T-helper 1 cell treated with Interleukin-12 subunit alpha and Interleukin-12 subunit beta and Interleukin-4 antibody, amounts not matched to agents 30 μg/mL and 1 μg/mL, for 36 hours (primary cell): ENCODE measurements around the gene BTBD6.

Experiments used
- H3K27ac Mint-ChIP-seq: one replicate; pipeline ENCODE4 v1.8.0; 2021; ENCODE audit warnings: mild to moderate bottlenecking, mixed read lengths
- H3K27me3 Mint-ChIP-seq: one replicate; pipeline ENCODE4 v1.8.0; 2021; ENCODE audit warnings: low read depth, mixed read lengths
- H3K36me3 Mint-ChIP-seq: one replicate; pipeline ENCODE4 v1.8.0; 2021; ENCODE audit warnings: low read depth, mixed read lengths
- H3K4me1 Mint-ChIP-seq: one replicate; pipeline ENCODE4 v1.8.0; 2021; ENCODE audit warnings: low read depth, mixed read lengths
- H3K4me3 Mint-ChIP-seq: one replicate; pipeline ENCODE4 v1.8.0; 2021; ENCODE audit warnings: mild to moderate bottlenecking, moderate library complexity, mixed read lengths
- H3K9me3 Mint-ChIP-seq: one replicate; pipeline ENCODE4 v1.8.0; 2021; ENCODE audit warnings: mixed read lengths

Gene BTBD6

DNA sequence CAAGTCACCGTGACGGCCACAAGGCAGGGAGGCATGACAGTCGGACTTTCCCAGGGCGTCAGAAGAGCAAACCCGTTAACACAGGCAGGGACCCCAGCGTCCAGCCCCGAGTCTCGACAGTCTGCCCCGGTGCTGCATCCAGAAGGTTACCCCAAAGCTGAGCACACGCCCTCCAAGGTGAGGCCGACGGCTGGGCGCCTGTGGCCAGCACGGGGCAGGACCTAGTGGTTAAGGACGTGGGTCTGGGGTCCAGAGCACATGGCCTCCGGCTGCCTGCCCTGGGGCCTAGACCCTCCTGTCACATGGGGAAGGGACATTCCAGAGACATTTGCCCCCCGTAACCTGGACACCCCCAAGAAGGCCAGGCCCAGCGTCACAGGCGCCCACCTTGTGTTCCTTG is 29.7 kb upstream of the BTBD6 start:
- H3K27ac Mint-ChIP-seq, result no peak overlapping the region
- H3K4me3 Mint-ChIP-seq, result no peak overlapping the region
- H3K9me3 Mint-ChIP-seq, result no peaks in the 10 kb centered on the region
- H3K4me1 Mint-ChIP-seq, result no peaks in the 10 kb centered on the region
- peaks cover 22% of the 10 kb centered on the region for H3K36me3 Mint-ChIP-seq
- H3K27me3 Mint-ChIP-seq, result no peaks in the 10 kb centered on the region

DNA sequence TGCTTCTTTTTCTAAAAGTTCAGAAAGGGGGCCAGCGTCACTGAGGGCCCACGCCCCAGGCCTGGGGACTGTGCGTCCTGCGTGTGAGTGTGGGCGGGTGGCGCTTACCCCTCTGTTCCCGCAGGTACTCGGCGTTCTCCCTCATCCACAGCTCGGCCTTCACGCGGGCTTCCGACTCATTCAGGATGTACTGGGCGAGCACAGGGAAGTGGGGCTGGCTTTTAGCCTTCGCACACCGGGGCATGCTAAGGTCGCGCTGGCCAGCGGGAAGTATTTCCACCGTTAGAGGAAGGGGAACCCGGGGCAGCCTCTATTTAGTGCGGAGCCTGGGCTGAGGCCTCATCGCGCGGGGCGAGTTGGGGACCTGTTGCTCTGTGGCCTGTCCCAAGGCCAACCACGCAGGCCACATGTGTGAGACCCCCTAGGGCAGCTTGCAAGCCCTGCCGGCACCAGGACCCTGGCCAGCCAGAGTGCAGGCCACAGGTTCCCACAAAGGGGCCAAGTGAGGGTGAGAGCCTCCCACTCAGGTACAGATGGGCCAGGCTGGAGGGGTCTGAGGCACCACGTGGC is 29.2 kb upstream of the BTBD6 start:
- H3K9me3 Mint-ChIP-seq, result no peaks in the 10 kb centered on the region
- no peak overlapping the region for H3K4me3 Mint-ChIP-seq
- H3K36me3 Mint-ChIP-seq, result peaks cover 22% of the 10 kb centered on the region
- H3K27ac Mint-ChIP-seq, result no peak overlapping the region
- H3K27me3 Mint-ChIP-seq, result no peaks in the 10 kb centered on the region
- H3K4me1 Mint-ChIP-seq, result no peaks in the 10 kb centered on the region

DNA sequence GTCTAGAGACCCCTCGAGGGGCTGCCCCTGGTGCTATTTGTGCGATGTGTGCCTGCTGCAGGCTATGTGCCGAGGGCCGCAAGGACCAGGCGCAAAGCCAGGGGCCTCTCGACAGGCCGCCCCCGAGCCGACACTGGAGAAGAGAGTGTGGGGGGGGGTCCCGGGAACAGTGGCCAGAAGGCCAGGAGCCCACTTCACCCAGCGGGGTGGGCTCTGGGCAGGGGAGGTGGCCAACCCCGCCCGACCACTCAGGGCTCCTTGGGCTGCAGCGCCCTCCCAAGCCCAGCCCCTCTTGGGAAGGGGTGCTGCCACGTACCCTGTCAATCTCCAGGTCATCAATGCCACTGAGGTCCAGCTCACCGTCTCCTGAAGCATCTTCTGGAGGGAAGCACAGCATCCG is 28.6 kb upstream of the BTBD6 start:
- no peak overlapping the region for H3K4me3 Mint-ChIP-seq
- H3K9me3 Mint-ChIP-seq, result no peaks in the 10 kb centered on the region
- no peaks in the 10 kb centered on the region for H3K27me3 Mint-ChIP-seq
- H3K4me1 Mint-ChIP-seq, result no peaks in the 10 kb centered on the region
- H3K27ac Mint-ChIP-seq, result no peak overlapping the region
- peaks cover 22% of the 10 kb centered on the region for H3K36me3 Mint-ChIP-seq

DNA sequence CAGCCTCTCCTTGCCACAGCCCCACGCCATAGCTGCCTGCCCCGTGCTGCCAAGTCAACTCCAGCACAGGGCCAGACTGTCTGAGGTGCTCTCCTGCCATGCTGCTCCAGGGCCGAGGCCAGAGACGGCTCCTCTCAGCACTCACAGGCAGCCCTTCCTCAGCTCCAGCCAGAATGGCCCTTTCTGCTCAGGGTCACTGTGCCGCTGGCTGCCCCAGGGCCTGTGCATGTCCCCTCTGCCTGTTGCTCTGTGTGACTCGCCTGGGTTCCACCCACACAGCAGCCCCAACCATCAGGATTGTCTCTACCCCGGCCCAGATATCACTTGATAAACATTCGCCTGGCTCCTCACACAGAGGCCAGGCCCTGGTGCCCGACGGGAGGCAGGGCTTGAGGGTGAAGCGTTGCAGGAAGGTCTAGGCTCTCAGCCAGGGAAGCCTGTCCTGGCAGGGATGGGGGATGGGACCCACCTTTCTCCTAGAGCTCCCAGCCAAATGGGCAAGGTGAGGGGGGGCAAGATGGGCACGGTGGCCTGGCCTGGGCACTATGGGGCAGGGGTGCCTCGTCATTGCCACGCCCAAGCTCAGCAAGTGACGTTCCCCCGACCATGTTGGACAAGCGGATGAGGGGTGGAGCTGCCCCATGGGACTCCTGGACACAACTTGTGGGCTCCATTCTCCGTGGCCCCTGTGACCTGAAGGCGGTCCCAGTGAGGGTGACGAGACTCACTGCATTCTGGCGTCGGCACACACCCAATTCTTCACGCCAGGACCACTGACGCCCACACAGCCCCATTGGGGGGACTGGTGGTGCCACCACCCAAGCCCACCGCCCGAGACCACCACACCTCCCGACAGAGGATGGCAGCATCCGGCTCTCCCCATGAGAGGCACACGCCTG is 27.4 kb upstream of the BTBD6 start:
- no peaks in the 10 kb centered on the region for H3K9me3 Mint-ChIP-seq
- H3K36me3 Mint-ChIP-seq, result peaks cover 19% of the 10 kb centered on the region

DNA sequence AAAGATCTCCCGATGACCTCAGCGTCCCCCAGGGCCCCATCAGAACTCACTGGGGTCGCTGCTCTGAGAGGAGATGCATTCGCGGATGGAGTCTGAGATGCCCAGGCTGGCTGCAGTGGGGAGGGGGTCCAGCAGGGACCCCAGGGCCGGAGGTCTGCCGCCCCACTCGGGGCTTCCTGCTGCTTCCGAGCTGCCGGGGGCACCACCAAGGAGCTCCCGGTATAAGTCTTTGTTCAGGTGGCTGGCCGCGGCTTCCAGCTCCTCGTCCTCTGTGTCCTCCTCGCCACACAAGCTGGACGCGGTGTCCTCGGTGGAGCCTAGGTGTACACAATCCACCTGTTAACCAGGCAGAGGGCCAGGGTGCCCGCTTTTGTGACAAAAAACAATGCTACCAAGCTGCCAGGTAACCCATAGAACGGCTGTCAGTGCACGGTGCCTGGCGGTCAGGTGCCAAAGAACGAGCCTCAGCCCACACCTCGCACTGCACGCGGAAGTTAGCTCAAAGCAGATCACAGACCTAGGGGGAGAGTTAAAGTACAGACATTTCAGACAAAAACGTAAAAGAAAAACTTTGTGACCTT is 26.6 kb upstream of the BTBD6 start:
- Mint-ChIP-seq H3K4me3 (no peak overlapping the region), H3K9me3 (no peaks in the 10 kb centered on the region), H3K4me1 (no peaks in the 10 kb centered on the region), H3K27ac (no peak overlapping the region), H3K27me3 (no peaks in the 10 kb centered on the region), H3K36me3 (peaks cover 19% of the 10 kb centered on the region)

More for the DNA sequence above, 27.4 kb upstream of the BTBD6 start:
- no peak overlapping the region for H3K27ac Mint-ChIP-seq
- H3K4me3 Mint-ChIP-seq, result no peak overlapping the region
- H3K27me3 Mint-ChIP-seq, result no peaks in the 10 kb centered on the region
- no peaks in the 10 kb centered on the region for H3K4me1 Mint-ChIP-seq

DNA sequence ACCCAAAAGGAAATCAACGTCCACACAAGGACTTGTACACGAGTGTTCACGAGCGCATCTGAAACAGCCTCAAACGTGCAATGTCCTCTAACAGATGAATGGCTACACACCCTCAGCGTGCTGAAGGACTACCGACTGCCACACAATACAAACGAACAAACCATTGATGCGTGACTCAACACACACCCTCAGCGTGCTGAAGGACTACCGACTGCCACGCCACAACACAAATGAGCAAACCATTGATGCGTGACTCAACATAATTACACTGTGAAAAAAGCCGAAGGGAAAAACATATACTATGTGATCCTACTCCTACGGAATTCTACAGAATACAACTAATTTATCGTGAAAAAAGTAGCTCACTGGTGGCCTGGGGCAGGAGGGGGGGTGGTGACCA is 25.1 kb upstream of the BTBD6 start:
- Mint-ChIP-seq H3K4me1 (no peaks in the 10 kb centered on the region), H3K27me3 (no peaks in the 10 kb centered on the region), H3K36me3 (peaks cover 19% of the 10 kb centered on the region), H3K9me3 (no peaks in the 10 kb centered on the region), H3K27ac (no peak overlapping the region), H3K4me3 (no peak overlapping the region)

DNA sequence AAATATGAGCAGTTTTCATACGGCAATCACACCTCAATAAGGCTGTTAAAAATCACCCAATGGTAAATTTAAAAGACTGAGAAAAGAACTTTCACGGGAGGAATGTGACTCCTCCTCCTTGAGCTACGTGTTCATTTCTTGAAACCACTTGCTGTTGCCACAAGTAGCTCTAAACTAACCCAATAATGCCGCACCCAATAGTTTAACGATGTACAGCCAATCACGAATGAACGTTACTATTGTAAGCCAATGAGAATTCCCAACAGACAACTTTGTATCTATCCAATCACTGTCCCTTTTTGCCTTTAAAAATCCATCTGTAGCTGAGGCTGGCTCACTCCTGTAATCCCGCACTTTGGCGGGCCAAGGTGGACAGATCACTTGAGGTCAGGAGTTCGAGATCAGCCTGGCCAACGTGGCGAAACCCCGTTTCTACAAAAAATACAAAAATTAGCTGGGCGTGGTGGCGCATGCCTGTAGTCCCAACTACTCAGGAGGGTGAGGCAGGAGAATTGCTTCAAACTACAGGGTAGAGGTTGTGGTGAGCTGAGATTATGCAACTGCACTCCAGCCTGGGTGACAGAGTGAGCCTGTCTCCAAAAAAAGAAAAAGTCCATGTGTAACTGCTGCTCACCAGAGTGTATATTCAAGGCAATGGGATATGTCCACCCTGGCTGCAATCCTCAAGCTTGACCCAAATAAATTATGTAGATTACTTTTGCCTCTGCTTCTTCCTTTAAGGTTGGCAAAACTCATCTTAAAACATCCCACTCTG is 24.4 kb upstream of the BTBD6 start:
- Mint-ChIP-seq H3K4me1 (no peaks in the 10 kb centered on the region), H3K4me3 (no peak overlapping the region), H3K27me3 (no peaks in the 10 kb centered on the region), H3K27ac (no peak overlapping the region), H3K36me3 (peaks cover 18% of the 10 kb centered on the region), H3K9me3 (no peaks in the 10 kb centered on the region)

DNA sequence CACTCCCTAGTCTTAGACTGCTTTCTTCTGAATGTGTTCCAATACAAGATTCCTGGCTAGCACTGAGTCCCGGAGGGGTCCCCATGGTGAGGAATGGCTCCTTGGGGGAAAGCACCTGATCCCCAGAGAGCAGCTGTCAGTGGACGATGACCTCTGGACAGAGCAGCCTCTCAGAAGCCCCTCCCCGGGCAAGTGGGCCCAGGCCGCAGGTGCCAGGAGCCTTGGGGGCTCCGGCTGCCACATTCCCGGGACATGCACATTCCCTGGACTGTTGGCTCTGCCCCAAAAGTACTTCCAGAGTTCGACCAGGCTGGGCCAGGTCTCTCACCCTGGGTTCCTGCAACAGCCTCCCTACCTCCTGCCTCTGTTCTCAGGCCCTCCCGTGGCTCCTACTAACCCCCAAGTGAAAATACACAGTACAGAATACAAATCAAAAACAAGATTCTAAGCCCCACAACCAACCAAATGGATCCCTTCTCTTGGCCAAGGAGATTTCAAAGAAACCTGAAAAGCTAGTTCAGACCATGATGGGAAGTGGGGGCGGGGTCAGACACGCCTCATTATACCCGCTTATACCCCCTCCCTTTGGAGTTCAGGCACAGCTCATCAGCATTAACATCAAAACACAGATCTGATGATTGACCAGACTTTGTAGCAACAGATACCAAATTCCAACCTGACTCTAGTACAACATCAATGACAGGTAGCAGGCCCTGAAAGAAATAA is 23.3 kb upstream of the BTBD6 start:
- Mint-ChIP-seq H3K4me1 (no peaks in the 10 kb centered on the region), H3K4me3 (no peak overlapping the region), H3K36me3 (peaks cover 14% of the 10 kb centered on the region), H3K9me3 (no peaks in the 10 kb centered on the region), H3K27me3 (no peaks in the 10 kb centered on the region), H3K27ac (no peak overlapping the region)

DNA sequence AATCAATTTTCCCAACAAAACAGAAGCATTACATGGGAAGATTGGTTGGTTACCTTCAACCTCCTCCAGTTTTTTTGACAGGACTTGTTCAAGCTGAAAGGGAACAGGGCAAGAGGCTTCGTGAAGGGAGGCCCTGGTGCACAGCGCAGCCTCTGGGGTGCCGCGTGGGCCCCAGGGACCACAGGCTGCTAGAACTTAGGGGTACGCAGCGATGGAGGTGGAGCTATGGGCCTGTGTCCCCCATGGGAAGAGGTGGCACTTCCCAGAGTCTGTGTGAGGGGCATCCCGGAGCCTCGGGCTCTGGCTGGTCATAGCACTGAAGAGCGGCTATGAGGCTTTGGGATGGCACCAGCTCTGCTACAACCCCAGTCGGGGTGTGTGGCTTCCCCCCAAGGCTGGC is 22.1 kb upstream of the BTBD6 start:
- no peak overlapping the region for H3K27ac Mint-ChIP-seq
- H3K27me3 Mint-ChIP-seq, result no peaks in the 10 kb centered on the region
- H3K36me3 Mint-ChIP-seq, result peaks cover 13% of the 10 kb centered on the region
- no peaks in the 10 kb centered on the region for H3K9me3 Mint-ChIP-seq
- H3K4me3 Mint-ChIP-seq, result no peak overlapping the region
- no peaks in the 10 kb centered on the region for H3K4me1 Mint-ChIP-seq

DNA sequence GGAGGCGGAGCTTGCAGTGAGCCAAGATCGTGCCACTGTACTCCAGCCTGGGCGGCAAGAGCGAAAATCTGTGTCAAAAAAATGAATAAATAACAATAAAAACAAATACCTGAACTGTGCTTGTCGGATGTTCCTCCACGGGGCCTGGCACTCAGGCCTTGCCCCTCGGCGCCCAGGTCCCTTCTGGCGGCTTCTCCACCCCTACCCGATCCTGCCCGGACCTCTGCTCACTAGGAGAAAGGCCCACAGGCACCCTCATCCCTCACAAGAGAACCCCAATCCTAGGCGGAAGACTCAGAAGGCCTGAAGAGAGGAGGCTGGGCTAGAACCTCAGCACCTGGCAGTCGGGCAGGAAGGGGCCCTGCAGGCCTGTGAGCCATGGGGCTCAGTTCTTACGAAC is 21.0 kb upstream of the BTBD6 start:
- H3K9me3 Mint-ChIP-seq, result no peaks in the 10 kb centered on the region
- H3K4me1 Mint-ChIP-seq, result no peaks in the 10 kb centered on the region
- no peaks in the 10 kb centered on the region for H3K27me3 Mint-ChIP-seq
- no peak overlapping the region for H3K27ac Mint-ChIP-seq
- no peak overlapping the region for H3K4me3 Mint-ChIP-seq
- H3K36me3 Mint-ChIP-seq, result peaks cover 8% of the 10 kb centered on the region

DNA sequence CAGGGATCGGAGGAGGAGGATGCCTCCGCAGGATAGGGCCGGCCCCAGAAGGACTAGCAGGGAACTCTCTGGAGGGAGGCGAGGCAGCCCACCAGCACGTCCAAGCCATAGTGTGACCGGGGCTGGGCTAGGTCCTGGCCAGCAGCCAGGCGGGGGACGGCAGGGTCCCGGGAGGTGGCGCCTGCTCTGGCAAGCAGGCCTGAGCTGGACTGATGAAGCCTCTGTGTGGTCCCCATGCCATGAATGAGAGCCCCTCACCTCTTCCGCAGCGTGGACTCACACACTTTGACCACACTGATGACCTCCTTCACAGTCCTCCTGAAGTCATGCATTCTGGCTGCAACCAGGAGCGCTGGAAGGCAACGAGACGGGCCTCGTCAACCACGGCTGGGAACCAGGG is 19.8 kb upstream of the BTBD6 start:
- peaks cover 2% of the 10 kb centered on the region for H3K36me3 Mint-ChIP-seq
- no peaks in the 10 kb centered on the region for H3K27me3 Mint-ChIP-seq
- no peak overlapping the region for H3K27ac Mint-ChIP-seq
- no peak overlapping the region for H3K4me3 Mint-ChIP-seq
- no peaks in the 10 kb centered on the region for H3K4me1 Mint-ChIP-seq
- no peaks in the 10 kb centered on the region for H3K9me3 Mint-ChIP-seq

DNA sequence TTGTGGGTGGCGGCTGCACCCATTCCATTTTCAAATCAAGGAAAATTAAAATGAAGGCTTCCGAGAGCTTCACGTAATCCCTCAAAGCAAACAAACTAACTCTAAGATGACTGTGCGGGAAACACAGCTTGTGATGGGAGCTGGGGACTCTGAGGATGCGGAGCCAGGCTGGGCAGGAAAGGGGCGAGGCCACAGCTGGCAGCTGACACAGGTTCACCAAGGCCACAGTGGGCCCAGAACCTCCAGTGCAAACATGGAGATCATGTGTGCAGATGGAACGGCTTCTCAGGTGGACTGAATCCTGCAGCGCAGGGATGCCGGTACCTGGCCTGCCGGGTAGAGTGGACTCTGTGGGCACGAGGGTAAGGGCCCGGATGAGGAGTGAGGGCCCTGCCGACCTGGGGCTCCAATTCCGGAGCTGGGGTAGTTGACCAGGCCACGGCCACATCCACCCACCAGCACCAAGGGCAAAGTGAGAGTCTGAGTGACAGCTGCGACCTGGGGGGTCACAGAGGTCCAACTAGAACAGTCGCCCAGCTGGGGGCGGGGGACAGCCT is 19.2 kb upstream of the BTBD6 start:
- no peak overlapping the region for H3K4me3 Mint-ChIP-seq
- H3K27ac Mint-ChIP-seq, result no peak overlapping the region
- no peaks in the 10 kb centered on the region for H3K27me3 Mint-ChIP-seq
- H3K36me3 Mint-ChIP-seq, result peaks cover 2% of the 10 kb centered on the region
- H3K9me3 Mint-ChIP-seq, result no peaks in the 10 kb centered on the region
- H3K4me1 Mint-ChIP-seq, result no peaks in the 10 kb centered on the region

DNA sequence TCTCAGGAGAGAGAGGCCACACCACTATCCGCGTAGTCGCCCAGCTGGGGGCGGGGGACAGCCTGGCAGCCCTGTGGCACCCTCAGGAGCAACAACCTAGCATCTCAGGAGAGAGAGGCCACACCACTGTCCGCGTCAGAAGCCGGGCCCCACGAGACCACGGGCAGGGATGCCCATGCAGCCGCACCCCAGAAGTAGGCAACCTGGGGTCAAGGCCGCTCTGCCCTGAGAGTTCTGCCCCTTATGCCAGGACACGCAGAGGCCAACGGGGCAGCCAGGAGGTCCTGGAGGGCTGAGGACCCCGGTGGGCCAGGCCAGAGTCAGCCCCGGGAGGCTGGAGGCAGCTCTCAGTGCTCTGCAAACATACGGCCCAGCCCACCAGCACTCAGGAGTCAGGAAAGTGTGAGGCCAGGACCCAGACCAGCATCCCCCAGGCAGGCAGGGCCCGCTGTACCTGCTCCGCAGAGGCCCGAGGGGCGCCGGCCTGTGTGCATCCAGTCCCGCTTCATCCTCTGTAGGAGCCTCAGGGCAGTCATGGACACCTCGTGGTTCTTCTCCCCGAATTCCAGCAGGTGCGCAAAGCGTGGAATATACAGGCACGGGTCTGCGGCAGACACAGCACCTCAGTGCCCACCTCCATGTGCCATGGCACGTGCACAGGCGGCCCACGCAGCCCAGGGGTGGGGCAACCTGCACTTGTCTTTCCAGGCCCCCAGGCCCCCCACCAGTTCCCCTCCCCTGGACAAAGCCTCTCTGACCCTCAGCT is 7.3 kb upstream of the BTBD6 start:
- Mint-ChIP-seq H3K36me3 (no peaks in the 10 kb centered on the region), H3K9me3 (no peaks in the 10 kb centered on the region), H3K27ac (no peak overlapping the region), H3K4me1 (peaks cover 8% of the 10 kb centered on the region), H3K4me3 (no peak overlapping the region), H3K27me3 (no peaks in the 10 kb centered on the region)
